Chondrocyte (in vitro differentiated cells): ENCODE results near the gene ABCC2. TPM values are rescaled to one million over a fixed set of nuclear protein-coding genes. Genes with fewer than 3 reads are reported as not detected.
"Not testable (repeated sequence)": the region's sequence is repeated elsewhere in the genome, so short reads cannot be mapped to it uniquely, and the experiment has no call there.

Experiments used
- DNase-seq: peaks from one replicate; pipeline ENCODE4 v3.0.0; 2021; ENCODE audit warnings: mixed read lengths, low spot score
- H3K27ac Mint-ChIP-seq: one replicate; pipeline ENCODE4 v1.8.0; 2021; ENCODE audit warnings: mild to moderate bottlenecking, moderate library complexity, mixed read lengths; ENCODE audit not compliant: unreplicated experiment
- H3K27me3 Mint-ChIP-seq: 2 replicates; pipeline ENCODE4 v1.8.0; 2021; ENCODE audit warnings: low read depth, mixed read lengths
- H3K36me3 Mint-ChIP-seq: 2 replicates; pipeline ENCODE4 v1.8.0; 2021; ENCODE audit warnings: low read depth, mixed read lengths
- H3K4me1 Mint-ChIP-seq: 2 replicates; pipeline ENCODE4 v1.8.0; 2021; ENCODE audit warnings: low read depth, mild to moderate bottlenecking, mixed read lengths
- H3K4me3 Mint-ChIP-seq: one replicate; pipeline ENCODE4 v1.8.0; 2021; ENCODE audit warnings: mild to moderate bottlenecking, moderate library complexity, mixed read lengths; ENCODE audit not compliant: unreplicated experiment
- H3K9me3 Mint-ChIP-seq: 2 replicates; pipeline ENCODE4 v1.8.0; 2021; ENCODE audit warnings: low read depth, mixed read lengths
- CTCF ChIP-seq: fragments of 200-600 bp; sonication (generic); IDR thresholded peaks from 2 replicates; pipeline ENCODE4 v1.5.0; 2021; ENCODE audit warnings: antibody characterized with exemption, mild to moderate bottlenecking, moderate library complexity
- total RNA-seq: library from RNA; stranded (reverse); gene quantifications from 3 replicates; pipeline ENCODE4 v1.2.1, GENCODE V29; 2021

The ABCC2 gene
- total RNA-seq, 1 donor from 2014 or later = 0.57 TPM

- H3K27me3 Mint-ChIP-seq = no peaks in the 10 kb centered on the region
- peaks cover 18% of the 10 kb centered on the region for H3K9me3 Mint-ChIP-seq
- no peak overlapping the region for H3K4me3 Mint-ChIP-seq
These were observed 40.2 kb upstream of the ABCC2 start for GRCh38 chr10:99742254-99742653.

GRCh38 chr10:99742701-99743100 is 39.7 kb upstream of the ABCC2 start:
- H3K36me3 Mint-ChIP-seq = peaks cover 41% of the 10 kb centered on the region

More at GRCh38 chr10:99742254-99742653, 40.2 kb upstream of the ABCC2 start:
- no peak for DNase-seq
- Mint-ChIP-seq H3K27ac (no peak overlapping the region), H3K36me3 (peaks cover 44% of the 10 kb centered on the region), H3K4me1 (peaks cover 26% of the 10 kb centered on the region)
- TF ChIP-seq CTCF = no peak

GRCh38 chr10:99743841-99744240 is 38.6 kb upstream of the ABCC2 start:
- no peak for DNase-seq
- Mint-ChIP-seq H3K4me1 (peaks cover 31% of the 10 kb centered on the region), H3K36me3 (peaks cover 42% of the 10 kb centered on the region), H3K9me3 (peaks cover 18% of the 10 kb centered on the region), H3K27me3 (no peaks in the 10 kb centered on the region), H3K4me3 (no peak overlapping the region), H3K27ac (peak overlapping the region; percentile 72)
- TF ChIP-seq CTCF = peak; percentile 63

More at GRCh38 chr10:99742701-99743100, 39.7 kb upstream of the ABCC2 start:
- H3K27me3 Mint-ChIP-seq = no peaks in the 10 kb centered on the region
- no peak for TF ChIP-seq CTCF
- no peak overlapping the region for H3K4me3 Mint-ChIP-seq
- no peak for DNase-seq
- H3K9me3 Mint-ChIP-seq = peaks cover 18% of the 10 kb centered on the region
- peaks cover 26% of the 10 kb centered on the region for H3K4me1 Mint-ChIP-seq
- peak overlapping the region; percentile 60 for H3K27ac Mint-ChIP-seq

- H3K4me3 Mint-ChIP-seq, DNase-seq, H3K27ac Mint-ChIP-seq, H3K27me3 Mint-ChIP-seq, H3K9me3 Mint-ChIP-seq: not testable (repeated sequence)
- peaks cover 31% of the 10 kb centered on the region for H3K36me3 Mint-ChIP-seq
- peaks cover 33% of the 10 kb centered on the region for H3K4me1 Mint-ChIP-seq
These were observed 36.3 kb upstream of the ABCC2 start for GRCh38 chr10:99746166-99746565.

GRCh38 chr10:99748823-99749451 is 33.5 kb upstream of the ABCC2 start:
- DNase-seq = no peak
- TF ChIP-seq CTCF = no peak
- Mint-ChIP-seq H3K9me3 (no peaks in the 10 kb centered on the region), H3K27ac (peak overlapping the region; percentile 75), H3K36me3 (peaks cover 15% of the 10 kb centered on the region), H3K4me1 (peaks cover 12% of the 10 kb centered on the region), H3K27me3 (no peaks in the 10 kb centered on the region), H3K4me3 (no peak overlapping the region)

- Mint-ChIP-seq H3K4me3 (no peak overlapping the region), H3K9me3 (no peaks in the 10 kb centered on the region), H3K27me3 (no peaks in the 10 kb centered on the region), H3K4me1 (peaks cover 7% of the 10 kb centered on the region), H3K27ac (no peak overlapping the region), H3K36me3 (peaks cover 17% of the 10 kb centered on the region)
- TF ChIP-seq CTCF = no peak
- no peak for DNase-seq
These were observed 31.8 kb upstream of the ABCC2 start for GRCh38 chr10:99750641-99751040.
